Transverse colon (tissue), 4 donors: ENCODE data around the gene LYVE1.

Experiments used
- POLR2A ChIP-seq: fragments of 450-650 bp; IDR thresholded peaks from one replicate; pipeline ENCODE4 v1.6.1; 2016; ENCODE audit warnings: antibody characterized with exemption, mild to moderate bottlenecking, moderate library complexity
- POLR2AphosphoS5 ChIP-seq, 3 donors: sonication (generic); formaldehyde crosslinking; IDR thresholded peaks; one replicate each; pipeline ENCODE4 v1.6.1; 2016; ENCODE audit warnings: antibody characterized with exemption in 3 of 3
- TF ChIP-seq, protein P1 (sequence below), 5 experiments: fragments of 200-600 bp in 3 of 5; fragments of 450-650 bp in 2 of 5; sonication (generic) in 3 of 5; IDR thresholded peaks; 1 replicate in 2 of 5; 2 replicates in 3 of 5; pipeline ENCODE4 v1.5.1; 2016 to 2017; ENCODE audit warnings: antibody characterized with exemption in 5 of 5, inconsistent platforms in 3 of 5, mild to moderate bottlenecking in 2 of 5, moderate library complexity in 1 of 5

DNA sequence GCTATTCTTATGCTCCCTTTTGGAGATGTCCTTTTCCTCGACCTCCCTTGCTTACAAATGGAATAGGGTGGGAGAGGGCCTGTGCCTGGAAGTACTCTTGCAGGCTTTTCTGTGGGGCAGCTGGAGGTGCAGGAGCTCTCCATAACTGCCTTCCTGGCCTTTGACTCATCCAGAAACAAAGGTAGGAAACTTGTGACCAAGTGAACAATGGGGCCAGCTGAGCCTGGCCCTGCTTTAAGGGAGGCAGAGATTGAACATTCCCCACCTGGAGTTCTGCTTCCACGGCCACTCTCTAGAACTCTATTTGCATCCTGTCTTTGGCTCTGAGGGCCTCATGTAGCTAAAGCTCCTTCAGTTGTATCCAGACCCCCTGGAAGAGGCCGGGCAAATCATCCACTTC, 5.1 kb upstream of the LYVE1 start:
- TF ChIP-seq, protein P1, sequence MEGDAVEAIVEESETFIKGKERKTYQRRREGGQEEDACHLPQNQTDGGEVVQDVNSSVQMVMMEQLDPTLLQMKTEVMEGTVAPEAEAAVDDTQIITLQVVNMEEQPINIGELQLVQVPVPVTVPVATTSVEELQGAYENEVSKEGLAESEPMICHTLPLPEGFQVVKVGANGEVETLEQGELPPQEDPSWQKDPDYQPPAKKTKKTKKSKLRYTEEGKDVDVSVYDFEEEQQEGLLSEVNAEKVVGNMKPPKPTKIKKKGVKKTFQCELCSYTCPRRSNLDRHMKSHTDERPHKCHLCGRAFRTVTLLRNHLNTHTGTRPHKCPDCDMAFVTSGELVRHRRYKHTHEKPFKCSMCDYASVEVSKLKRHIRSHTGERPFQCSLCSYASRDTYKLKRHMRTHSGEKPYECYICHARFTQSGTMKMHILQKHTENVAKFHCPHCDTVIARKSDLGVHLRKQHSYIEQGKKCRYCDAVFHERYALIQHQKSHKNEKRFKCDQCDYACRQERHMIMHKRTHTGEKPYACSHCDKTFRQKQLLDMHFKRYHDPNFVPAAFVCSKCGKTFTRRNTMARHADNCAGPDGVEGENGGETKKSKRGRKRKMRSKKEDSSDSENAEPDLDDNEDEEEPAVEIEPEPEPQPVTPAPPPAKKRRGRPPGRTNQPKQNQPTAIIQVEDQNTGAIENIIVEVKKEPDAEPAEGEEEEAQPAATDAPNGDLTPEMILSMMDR (IDR thresholded peaks at IDR 0.05), result no peak
- TF ChIP-seq POLR2A, result no peak
- TF ChIP-seq POLR2AphosphoS5 (IDR thresholded peaks at IDR 0.05), result no peak
